ENCODE measurements around the gene STPG4. TPM values are rescaled to one million over a fixed set of nuclear protein-coding genes. Genes with fewer than 3 reads are reported as not detected.

STPG4 gene
- total RNA-seq, 2 donors from 2014 or later, result 0.19 to 0.50 TPM

DNA sequence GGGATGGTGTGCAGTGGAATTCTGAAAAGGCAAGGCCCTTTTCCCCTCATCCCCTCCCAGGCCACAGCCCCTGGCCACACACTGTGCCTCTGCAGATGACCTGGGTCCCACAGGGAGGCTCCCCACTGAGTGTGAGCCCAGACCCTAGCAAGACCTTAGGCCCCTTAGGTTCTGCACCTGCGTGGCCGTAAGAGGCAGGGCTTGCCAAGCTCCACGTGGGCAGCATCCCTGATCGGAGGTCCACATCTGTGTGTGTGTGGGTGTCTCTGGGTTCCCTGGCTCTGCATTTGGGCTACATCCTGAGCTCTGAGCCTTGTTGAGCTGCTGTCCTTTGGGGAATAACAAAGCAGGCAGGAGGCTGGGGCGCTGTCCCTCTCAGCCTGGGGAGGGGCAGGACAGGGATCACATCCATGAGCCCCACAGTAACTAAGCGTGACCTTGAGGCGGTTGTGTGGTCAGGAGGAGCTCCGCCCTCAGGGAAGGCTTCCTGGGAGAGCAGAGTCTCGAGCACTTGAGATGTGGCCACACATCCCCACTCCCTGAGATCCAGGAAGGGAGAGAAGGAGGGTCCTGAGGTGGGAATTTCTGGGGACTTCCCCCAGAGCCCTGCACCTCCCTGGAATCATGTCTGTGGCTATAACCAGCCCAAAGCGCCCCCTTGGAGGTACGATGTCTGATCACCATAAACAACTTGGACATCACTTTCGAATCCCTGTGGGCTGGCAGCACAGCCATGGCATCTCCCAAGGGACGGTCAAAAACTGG is 84.8 kb downstream of the STPG4 start:
- Mint-ChIP-seq H3K4me1 (peaks cover 22% of the 10 kb centered on the region), H3K36me3 (ENCODE audit: low read depth) (peaks cover 41% of the 10 kb centered on the region), H3K9me3 (no peaks in the 10 kb centered on the region), H3K4me3 (peak overlapping the region; percentile 48), H3K27ac (peak overlapping the region; percentile 80), H3K27me3 (no peaks in the 10 kb centered on the region)
- ATAC-seq (replicated peaks), result no peak

- ATAC-seq (replicated peaks), result no peak
- H3K9me3 Mint-ChIP-seq, result no peaks in the 10 kb centered on the region
- H3K36me3 Mint-ChIP-seq (ENCODE audit: low read depth), result peaks cover 45% of the 10 kb centered on the region
- H3K4me1 Mint-ChIP-seq, result peaks cover 22% of the 10 kb centered on the region
- H3K27ac Mint-ChIP-seq, result no peak overlapping the region
- no peaks in the 10 kb centered on the region for H3K27me3 Mint-ChIP-seq
- H3K4me3 Mint-ChIP-seq, result no peak overlapping the region
These were observed 85.4 kb downstream of the STPG4 start for GRCh38 chr2:47069628-47070154.

- peak overlapping the region; percentile 68 for H3K27ac Mint-ChIP-seq
- H3K36me3 Mint-ChIP-seq (ENCODE audit: low read depth), result peaks cover 45% of the 10 kb centered on the region
- H3K27me3 Mint-ChIP-seq, result no peaks in the 10 kb centered on the region
- peaks cover 22% of the 10 kb centered on the region for H3K4me1 Mint-ChIP-seq
- no peak overlapping the region for H3K4me3 Mint-ChIP-seq
- ATAC-seq (replicated peaks), result no peak
- H3K9me3 Mint-ChIP-seq, result no peaks in the 10 kb centered on the region
These were observed 86.0 kb downstream of the STPG4 start for GRCh38 chr2:47068981-47069627.

- H3K4me1 Mint-ChIP-seq, result peaks cover 25% of the 10 kb centered on the region
- no peak overlapping the region for H3K4me3 Mint-ChIP-seq
- H3K27me3 Mint-ChIP-seq, result no peaks in the 10 kb centered on the region
- peak overlapping the region; percentile 68 for H3K27ac Mint-ChIP-seq
- ATAC-seq (replicated peaks), result no peak
- H3K9me3 Mint-ChIP-seq, result no peaks in the 10 kb centered on the region
- H3K36me3 Mint-ChIP-seq (ENCODE audit: low read depth), result peaks cover 52% of the 10 kb centered on the region
These were observed 87.2 kb downstream of the STPG4 start for GRCh38 chr2:47067788-47068407.

DNA sequence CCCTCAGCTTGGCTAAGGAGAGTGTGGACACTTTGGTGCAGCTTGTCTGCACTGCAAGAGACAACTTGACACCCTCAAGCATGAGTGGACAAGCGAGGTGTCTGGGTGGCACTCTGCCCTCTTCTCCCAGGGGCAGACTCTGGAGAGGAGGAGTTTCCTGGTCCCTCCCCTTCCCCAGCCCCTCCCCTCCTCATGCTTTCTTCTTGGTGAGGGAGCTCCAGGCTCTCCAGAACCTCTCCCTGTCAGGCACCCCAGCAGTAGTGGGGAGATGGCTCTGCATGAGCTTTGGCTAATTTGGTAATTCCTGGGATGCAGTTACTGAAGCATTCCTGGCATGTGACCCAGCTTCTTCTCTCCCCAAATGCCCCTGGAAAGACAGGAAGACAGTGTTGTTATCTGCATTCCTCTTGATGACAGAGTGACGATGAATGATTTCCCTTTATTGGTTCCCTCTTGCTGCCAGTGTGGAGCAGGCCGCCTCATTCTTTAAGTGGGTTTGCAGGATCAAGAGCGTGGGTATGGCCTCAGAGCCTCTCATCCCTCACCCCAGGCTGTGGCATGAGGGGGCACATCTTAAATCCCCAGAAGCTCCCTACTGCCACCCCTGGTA is 89.2 kb downstream of the STPG4 start:
- H3K27ac Mint-ChIP-seq, result peak overlapping the region; percentile 13
- peaks cover 56% of the 10 kb centered on the region for H3K36me3 Mint-ChIP-seq (ENCODE audit: low read depth)
- H3K4me1 Mint-ChIP-seq, result peaks cover 15% of the 10 kb centered on the region
- ATAC-seq (replicated peaks), result no peak
- H3K27me3 Mint-ChIP-seq, result no peaks in the 10 kb centered on the region
- H3K4me3 Mint-ChIP-seq, result no peak overlapping the region
- no peaks in the 10 kb centered on the region for H3K9me3 Mint-ChIP-seq

DNA sequence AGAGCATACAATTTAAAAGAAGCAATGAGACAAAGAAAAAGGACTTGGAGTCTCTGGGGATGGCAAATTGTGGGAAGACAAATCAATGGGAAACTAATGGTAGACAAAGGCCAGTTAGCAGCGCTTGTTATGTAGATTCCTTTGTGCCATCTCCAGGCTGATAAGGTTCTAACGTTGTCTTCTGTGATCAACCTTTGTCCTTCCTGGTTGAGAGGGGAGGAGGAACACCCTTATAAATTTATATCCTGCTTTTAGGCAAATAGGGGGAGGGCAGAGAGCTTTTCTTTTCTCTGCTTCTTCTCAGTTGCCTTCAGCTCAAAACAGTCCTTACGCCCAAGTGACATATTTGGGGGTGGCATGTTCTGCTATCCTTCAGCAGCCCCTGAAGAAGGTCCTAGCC is 89.8 kb downstream of the STPG4 start:
- no peak for ATAC-seq (replicated peaks)
- Mint-ChIP-seq H3K27ac (no peak overlapping the region), H3K4me1 (peaks cover 13% of the 10 kb centered on the region), H3K36me3 (ENCODE audit: low read depth) (peaks cover 60% of the 10 kb centered on the region), H3K9me3 (no peaks in the 10 kb centered on the region), H3K27me3 (no peaks in the 10 kb centered on the region), H3K4me3 (no peak overlapping the region)

GRCh38 chr2:47064106-47064505 is 91.0 kb downstream of the STPG4 start:
- H3K27ac Mint-ChIP-seq, result no peak overlapping the region
- no peak for ATAC-seq (replicated peaks)

DNA sequence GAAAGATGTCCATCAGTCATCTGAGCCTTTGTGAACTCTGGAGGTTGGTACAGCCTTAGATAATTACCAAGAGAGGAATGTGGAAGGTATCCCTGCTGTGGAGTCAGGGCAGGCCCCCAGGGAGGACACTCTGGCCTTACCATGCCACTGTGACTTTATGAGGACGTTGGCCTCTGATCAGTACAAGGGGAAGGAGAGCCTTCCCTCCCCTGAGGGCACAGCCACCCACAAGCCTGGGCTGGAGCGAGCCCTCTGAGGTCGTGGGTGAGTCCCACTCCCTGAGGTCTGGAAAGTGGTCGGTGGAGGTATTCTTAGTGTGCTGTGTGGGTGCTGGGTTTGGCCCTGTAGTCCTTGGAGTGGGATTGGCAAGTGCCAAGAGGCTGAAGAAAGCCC is 91.6 kb downstream of the STPG4 start:
- H3K27me3 Mint-ChIP-seq, result no peaks in the 10 kb centered on the region
- H3K27ac Mint-ChIP-seq, result no peak overlapping the region
- no peak for ATAC-seq (replicated peaks)
- peaks cover 13% of the 10 kb centered on the region for H3K4me1 Mint-ChIP-seq
- H3K9me3 Mint-ChIP-seq, result no peaks in the 10 kb centered on the region
- peaks cover 68% of the 10 kb centered on the region for H3K36me3 Mint-ChIP-seq (ENCODE audit: low read depth)
- no peak overlapping the region for H3K4me3 Mint-ChIP-seq

More at GRCh38 chr2:47064106-47064505, 91.0 kb downstream of the STPG4 start:
- Mint-ChIP-seq H3K9me3 (no peaks in the 10 kb centered on the region), H3K36me3 (ENCODE audit: low read depth) (peaks cover 68% of the 10 kb centered on the region), H3K4me1 (peaks cover 13% of the 10 kb centered on the region), H3K4me3 (no peak overlapping the region), H3K27me3 (no peaks in the 10 kb centered on the region)

- ATAC-seq (replicated peaks), result no peak
- Mint-ChIP-seq H3K27ac (no peak overlapping the region), H3K27me3 (no peaks in the 10 kb centered on the region), H3K4me1 (peaks cover 7% of the 10 kb centered on the region), H3K36me3 (ENCODE audit: low read depth) (peaks cover 67% of the 10 kb centered on the region), H3K9me3 (no peaks in the 10 kb centered on the region), H3K4me3 (no peak overlapping the region)
These were observed 92.2 kb downstream of the STPG4 start for GRCh38 chr2:47062681-47063537.

DNA sequence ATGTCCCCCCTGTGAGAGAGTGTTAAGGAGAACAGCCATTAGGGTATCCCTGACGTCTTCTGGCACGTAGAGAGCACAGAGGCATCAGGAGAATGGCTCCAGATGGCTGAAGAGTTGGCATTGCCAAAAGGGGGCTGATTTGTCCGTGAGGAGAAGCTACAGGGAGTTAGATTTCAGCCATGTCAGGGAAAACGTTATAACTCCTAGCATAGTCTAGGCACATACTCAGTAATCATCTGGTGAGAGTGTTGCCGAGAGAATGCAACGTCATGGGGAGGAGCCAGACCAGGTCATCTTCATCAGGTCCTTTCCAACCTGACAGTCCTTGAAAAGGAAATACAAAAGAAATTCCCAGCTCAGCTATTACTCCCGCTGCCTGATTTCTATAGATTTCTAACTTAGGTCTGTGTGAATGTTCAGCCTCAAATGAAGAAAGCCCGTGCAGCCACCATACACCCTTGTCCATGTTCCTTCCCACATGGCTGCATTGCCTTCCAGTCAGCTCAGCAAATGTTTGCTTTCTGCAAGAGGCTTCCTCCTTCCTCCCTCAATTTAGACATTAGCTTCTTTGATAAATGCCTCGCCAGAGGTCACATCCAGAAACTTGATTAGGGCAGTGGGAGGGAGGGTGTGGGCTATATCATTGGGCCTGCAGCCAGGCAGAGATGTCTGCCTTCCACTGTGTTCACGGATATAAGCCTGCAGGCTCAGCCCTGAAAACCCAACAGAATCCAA is 93.0 kb downstream of the STPG4 start:
- H3K27ac Mint-ChIP-seq, result no peak overlapping the region
- no peaks in the 10 kb centered on the region for H3K27me3 Mint-ChIP-seq
- H3K4me3 Mint-ChIP-seq, result no peak overlapping the region
- H3K4me1 Mint-ChIP-seq, result peaks cover 9% of the 10 kb centered on the region
- peaks cover 59% of the 10 kb centered on the region for H3K36me3 Mint-ChIP-seq (ENCODE audit: low read depth)
- no peaks in the 10 kb centered on the region for H3K9me3 Mint-ChIP-seq
- ATAC-seq (replicated peaks), result no peak

GRCh38 chr2:47060652-47061170 is 94.4 kb downstream of the STPG4 start:
- Mint-ChIP-seq H3K4me3 (no peak overlapping the region), H3K4me1 (peaks cover 9% of the 10 kb centered on the region), H3K27ac (no peak overlapping the region), H3K36me3 (ENCODE audit: low read depth) (peaks cover 63% of the 10 kb centered on the region), H3K27me3 (no peaks in the 10 kb centered on the region), H3K9me3 (no peaks in the 10 kb centered on the region)
- ATAC-seq (replicated peaks), result no peak

- H3K4me1 Mint-ChIP-seq, result peaks cover 9% of the 10 kb centered on the region
- H3K4me3 Mint-ChIP-seq, result no peak overlapping the region
- H3K27me3 Mint-ChIP-seq, result no peaks in the 10 kb centered on the region
These were observed 96.8 kb downstream of the STPG4 start for GRCh38 chr2:47058003-47058931.

More at GRCh38 chr2:47058003-47058931, 96.8 kb downstream of the STPG4 start:
- no peak for ATAC-seq (replicated peaks)
- H3K27ac Mint-ChIP-seq, result peak overlapping the region; percentile 84
- H3K9me3 Mint-ChIP-seq, result no peaks in the 10 kb centered on the region
- peaks cover 63% of the 10 kb centered on the region for H3K36me3 Mint-ChIP-seq (ENCODE audit: low read depth)
